ENCODE data around the gene VWF. TPM values are rescaled to one million over a fixed set of nuclear protein-coding genes. Genes with fewer than 3 reads are reported as not detected.

Gene VWF
- polyA plus RNA-seq, 1 donor: 41.9 TPM

Other genes starting within 250 kb of the VWF start
- 4.0 TPM for gene ANO2, start 179.4 kb downstream of the VWF start, polyA plus RNA-seq (ENCODE audit: insufficient read length)
- 52.2 TPM for gene CD9, start 75.7 kb upstream of the VWF start, polyA plus RNA-seq (ENCODE audit: insufficient read length)
- 0.80 TPM for gene PLEKHG6, start 186.0 kb upstream of the VWF start, polyA plus RNA-seq (ENCODE audit: insufficient read length)
- 50.8 TPM for gene TNFRSF1A, start 217.4 kb upstream of the VWF start, polyA plus RNA-seq (ENCODE audit: insufficient read length)